GM13976 (cell line): ENCODE data around the gene LSM3.

Source experiments
- DNase-seq: peaks from one replicate; pipeline ENCODE4 v3.0.0; 2012; ENCODE audit warnings: low spot score
- CTCF ChIP-seq: IDR thresholded peaks from 2 replicates; pipeline ENCODE4 v1.5.1; 2012; ENCODE audit warnings: borderline replicate concordance, mild to moderate bottlenecking; ENCODE audit not compliant: insufficient read depth; ENCODE audit errors: extremely low read depth, missing control alignments, control extremely low read depth
- in situ Hi-C: fragments of 300-500 bp; cut with MboI; formaldehyde crosslinking; loops from one replicate; pipeline ENCODE4 v1.12.0; 2022; ENCODE audit warnings: low sequenced_read_pairs, mixed read lengths, inconsistent platforms; ENCODE audit not compliant: unreplicated experiment

The LSM3 gene

GRCh38 chr3:14154895-14155440 lies 23.6 kb upstream of the LSM3 start:
- in situ Hi-C loops, result no loop called here
- TF ChIP-seq CTCF, result no peak
- no peak for DNase-seq

- TF ChIP-seq CTCF, result no peak
- in situ Hi-C loops, result no loop called here
These were observed 22.4 kb upstream of the LSM3 start for GRCh38 chr3:14156201-14156600.

GRCh38 chr3:14156843-14157561 lies 21.6 kb upstream of the LSM3 start:
- DNase-seq, result no peak
- in situ Hi-C loops, result no loop called here
- no peak for TF ChIP-seq CTCF

More at GRCh38 chr3:14156201-14156600, 22.4 kb upstream of the LSM3 start:
- no peak for DNase-seq

- in situ Hi-C loops, result no loop called here
- TF ChIP-seq CTCF, result no peak
These were observed 20.7 kb upstream of the LSM3 start for GRCh38 chr3:14157951-14158350.

DNA sequence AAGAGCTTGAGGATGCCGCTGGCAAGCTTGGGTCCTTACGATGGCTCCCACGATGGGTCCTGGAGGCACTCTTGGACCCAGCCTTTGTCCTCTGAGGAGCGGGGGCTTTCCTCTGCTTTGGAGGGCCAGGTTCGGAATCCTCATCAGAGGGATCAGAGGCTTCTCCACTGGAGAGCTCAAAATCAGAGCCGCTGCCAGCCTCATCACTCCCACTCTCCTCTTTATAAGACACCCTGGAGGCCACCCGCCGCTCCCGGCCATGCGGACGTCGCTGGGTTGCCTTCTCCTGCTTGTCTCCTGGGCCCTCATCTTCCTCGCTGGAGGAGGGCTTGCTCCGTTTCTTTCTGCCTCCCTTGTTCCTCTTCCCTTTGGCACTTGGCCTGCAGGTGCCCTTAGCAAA lies 20.2 kb upstream of the LSM3 start:
- in situ Hi-C loops, result no loop called here

More at GRCh38 chr3:14157951-14158350, 20.7 kb upstream of the LSM3 start:
- no peak for DNase-seq

DNA sequence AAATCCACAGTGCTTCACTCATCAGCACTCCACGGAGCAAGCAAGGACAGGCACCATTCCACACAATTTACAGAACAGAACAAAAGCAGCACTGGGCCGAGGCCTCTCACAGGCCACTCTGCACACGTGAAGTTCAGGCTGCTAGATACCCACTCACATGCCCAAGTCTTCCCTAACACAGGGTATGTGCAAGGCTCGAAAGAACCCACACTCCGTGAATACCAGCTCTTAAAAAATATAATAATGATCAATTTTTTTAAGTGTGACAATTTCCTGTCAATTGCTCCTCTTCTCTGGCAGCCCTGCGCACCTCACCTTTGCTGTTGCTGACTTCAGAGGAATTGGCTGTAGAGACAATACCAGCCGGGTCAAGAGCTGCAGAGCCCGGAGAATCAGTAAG lies 19.2 kb upstream of the LSM3 start:
- in situ Hi-C loops, result no loop called here
- no peak for DNase-seq
- no peak for TF ChIP-seq CTCF

More for the DNA sequence above, 20.2 kb upstream of the LSM3 start:
- TF ChIP-seq CTCF, result no peak
- DNase-seq, result no peak
